Choroid plexus epithelial cell (primary cell): ENCODE results near the gene PRTFDC1.

Experiments
- DNase-seq: peaks from one replicate; pipeline ENCODE4 v3.0.0-alpha.2; 2010; ENCODE audit warnings: low read depth
- H3K4me3 ChIP-seq: 2 replicates; pipeline ENCODE4 v1.5.1; 2011; ENCODE audit warnings: low read depth, mild to moderate bottlenecking, control low read depth, low read length, moderate library complexity
- TF ChIP-seq, protein P1 (sequence below): conservative IDR thresholded peaks from 2 replicates; pipeline ENCODE4 v1.5.1; 2011; ENCODE audit warnings: low read depth, mild to moderate bottlenecking, control low read depth, inconsistent platforms, low read length, moderate library complexity

PRTFDC1 gene

DNA sequence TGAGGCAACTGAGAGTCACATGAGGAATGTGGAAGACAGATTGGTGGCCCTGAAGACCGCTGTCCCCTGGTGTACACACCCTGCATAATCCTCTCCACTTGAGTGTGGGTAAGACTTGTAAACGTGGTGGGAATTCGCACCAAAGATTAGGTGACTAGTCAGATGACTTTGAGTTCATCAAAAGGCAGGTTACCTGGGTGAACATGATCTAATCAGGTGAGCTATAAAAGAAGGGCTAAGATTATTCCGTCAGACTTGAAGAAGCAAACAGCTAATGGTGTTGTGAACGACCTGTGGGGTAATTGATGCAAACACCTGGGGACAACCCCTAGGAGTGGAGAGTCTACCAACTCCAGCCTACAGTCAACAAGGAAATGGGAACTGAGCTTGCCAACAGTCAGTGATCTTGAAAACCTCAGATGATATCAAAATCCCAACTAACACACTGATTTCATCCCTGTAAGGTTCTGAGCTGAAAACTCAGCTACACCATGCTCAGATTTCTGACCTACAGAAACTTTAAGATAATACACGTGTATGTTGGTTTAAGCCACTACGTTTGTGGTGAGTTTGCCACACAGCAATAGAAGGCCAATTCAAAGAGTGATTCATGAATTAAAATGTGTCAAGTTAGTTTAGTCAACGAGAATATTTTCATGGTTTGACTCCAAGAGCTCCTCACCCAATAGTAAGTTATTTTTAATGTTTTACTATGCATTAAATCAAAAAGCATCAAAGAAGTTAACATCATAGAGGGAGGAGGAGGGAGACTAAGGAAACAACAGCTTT is 16.7 kb downstream of the PRTFDC1 start:
- DNase-seq = no peak
- TF ChIP-seq, protein P1, sequence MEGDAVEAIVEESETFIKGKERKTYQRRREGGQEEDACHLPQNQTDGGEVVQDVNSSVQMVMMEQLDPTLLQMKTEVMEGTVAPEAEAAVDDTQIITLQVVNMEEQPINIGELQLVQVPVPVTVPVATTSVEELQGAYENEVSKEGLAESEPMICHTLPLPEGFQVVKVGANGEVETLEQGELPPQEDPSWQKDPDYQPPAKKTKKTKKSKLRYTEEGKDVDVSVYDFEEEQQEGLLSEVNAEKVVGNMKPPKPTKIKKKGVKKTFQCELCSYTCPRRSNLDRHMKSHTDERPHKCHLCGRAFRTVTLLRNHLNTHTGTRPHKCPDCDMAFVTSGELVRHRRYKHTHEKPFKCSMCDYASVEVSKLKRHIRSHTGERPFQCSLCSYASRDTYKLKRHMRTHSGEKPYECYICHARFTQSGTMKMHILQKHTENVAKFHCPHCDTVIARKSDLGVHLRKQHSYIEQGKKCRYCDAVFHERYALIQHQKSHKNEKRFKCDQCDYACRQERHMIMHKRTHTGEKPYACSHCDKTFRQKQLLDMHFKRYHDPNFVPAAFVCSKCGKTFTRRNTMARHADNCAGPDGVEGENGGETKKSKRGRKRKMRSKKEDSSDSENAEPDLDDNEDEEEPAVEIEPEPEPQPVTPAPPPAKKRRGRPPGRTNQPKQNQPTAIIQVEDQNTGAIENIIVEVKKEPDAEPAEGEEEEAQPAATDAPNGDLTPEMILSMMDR = peak; percentile 6
- H3K4me3 ChIP-seq = no peak overlapping the region

DNA sequence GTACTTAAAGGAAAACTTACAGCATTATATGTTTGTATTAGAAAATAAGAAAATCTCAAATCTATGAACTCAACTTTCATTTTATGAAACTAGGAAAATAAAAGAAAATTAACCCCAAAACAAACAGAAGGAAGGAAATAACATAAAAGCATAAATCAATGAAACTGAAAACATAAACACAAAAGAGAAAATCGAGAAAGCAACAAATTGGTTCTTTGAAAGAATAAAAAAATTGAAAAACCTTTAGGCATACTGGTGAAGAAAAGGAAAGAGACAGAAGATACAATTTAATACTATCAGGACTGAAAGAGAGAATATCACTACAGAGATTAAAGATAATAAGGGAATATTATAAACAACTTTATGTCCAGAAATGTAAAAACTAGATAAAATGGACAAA is 21.2 kb downstream of the PRTFDC1 start:
- DNase-seq = no peak
- TF ChIP-seq, protein P1 = no peak
- no peak overlapping the region for H3K4me3 ChIP-seq

DNA sequence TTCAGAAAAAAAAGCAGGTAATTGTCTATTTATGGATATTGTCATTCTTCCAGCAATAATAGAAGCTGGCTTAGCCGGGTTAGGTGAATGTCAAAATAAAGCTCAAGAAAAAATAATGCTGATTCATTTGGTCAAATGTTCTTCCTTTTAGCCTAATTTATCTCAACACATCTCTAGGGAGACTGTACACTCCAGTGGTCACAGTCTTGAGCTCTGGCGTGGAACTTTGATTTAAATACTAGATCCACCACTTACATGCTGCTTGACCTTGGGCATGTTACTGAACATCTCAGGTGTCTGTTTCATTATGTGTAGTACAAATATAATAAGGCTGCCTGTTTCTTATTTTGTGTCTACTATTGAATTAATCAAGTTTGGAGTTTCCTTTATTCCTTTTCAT is 22.0 kb downstream of the PRTFDC1 start:
- H3K4me3 ChIP-seq = no peak overlapping the region
- DNase-seq = no peak
- TF ChIP-seq, protein P1 = no peak

DNA sequence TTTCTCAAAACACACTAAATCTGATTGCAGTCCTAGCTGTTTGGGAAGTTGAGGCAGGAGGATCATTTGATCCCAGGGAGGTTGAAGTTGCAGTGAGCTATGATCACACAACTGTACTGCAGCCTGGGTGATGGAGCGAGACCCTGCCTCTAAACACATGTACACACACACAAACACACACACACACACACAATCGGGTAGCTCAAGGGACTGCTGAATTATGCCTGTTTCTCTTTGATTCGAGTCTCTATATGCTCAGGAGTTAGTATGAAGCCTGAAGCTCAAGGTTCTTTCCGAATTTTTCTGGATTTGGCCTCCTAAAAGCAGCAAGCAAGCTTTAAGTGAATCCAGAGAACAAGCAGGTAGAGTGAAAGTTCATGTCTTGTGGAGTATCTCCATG is 22.5 kb downstream of the PRTFDC1 start:
- H3K4me3 ChIP-seq = no peak overlapping the region
- TF ChIP-seq, protein P1 = no peak
- DNase-seq = no peak

DNA sequence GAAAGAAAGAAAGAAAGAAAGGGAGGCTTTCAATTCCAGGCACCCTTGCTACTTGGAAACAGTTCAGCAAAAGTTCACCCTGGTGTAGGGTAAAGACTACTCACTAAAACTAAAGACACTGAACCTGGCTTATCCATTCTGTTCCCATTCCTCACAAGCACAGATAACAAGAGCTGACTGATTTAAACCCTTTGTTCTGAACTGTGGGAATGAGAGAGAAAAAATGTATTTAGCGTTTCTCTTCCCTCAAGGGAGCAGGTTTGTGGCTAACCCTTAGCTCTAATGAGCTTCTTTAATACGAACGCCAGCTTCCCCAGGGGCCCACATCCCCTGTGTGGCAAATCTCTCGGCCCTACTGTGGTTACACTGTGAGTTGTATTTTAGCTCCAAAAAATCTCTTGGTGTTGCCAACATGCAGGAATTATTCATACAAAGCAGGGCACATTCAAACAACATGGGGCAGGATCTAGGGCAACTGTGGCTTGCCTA is 23.3 kb downstream of the PRTFDC1 start:
- TF ChIP-seq, protein P1 = no peak
- no peak overlapping the region for H3K4me3 ChIP-seq
- DNase-seq = peak; percentile 83

DNA sequence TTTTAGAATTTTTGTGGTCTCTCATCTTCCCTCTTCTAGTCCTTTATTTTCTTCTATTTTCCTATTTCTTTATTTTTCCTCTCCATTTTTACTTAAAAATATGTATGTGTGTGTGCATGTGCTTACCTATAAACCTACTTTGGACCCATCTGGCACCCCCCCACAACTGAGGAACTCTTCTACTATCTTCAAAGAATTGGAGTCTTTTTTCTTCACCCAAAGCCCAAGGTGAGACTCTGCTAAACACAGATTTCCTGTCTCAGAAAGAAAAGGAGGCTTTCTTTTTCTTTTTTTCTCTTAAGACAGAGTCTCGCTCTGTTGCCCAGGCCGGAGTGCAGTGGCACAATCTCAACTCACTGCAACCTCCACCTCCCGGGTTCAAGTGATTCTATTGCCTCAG is 24.2 kb downstream of the PRTFDC1 start:
- DNase-seq = no peak
- no peak overlapping the region for H3K4me3 ChIP-seq
- TF ChIP-seq, protein P1 = no peak

DNA sequence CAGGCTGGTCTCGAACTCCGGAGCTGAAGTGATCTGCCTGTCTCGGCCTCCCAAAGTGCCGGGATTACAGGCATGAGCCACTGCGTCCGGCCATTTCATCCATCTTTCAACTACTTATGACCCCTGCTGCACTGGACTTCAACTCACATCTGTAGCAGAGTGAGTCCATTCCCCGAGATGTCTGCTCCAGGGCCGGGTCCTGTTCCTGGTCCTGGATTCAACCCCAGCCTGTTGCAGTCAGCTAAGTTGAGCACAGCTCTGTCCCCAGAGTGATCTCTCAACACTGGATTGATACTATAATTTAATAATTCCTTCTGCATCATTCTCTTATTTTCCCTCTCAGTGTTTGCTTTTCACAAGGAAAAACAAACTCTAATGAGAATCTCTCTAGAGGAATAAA is 25.8 kb downstream of the PRTFDC1 start:
- no peak for DNase-seq
- TF ChIP-seq, protein P1 = no peak
- H3K4me3 ChIP-seq = no peak overlapping the region
